Eye (tissue), 1 donor: ENCODE measurements around the gene ZFYVE28.
"Not testable (repeated sequence)": the region's sequence is repeated elsewhere in the genome, so short reads cannot be mapped to it uniquely, and the experiment has no call there.

Source experiments
- DNase-seq: peaks from one replicate; pipeline ENCODE4 v3.0.0-alpha.2; 2015

Gene ZFYVE28

DNA sequence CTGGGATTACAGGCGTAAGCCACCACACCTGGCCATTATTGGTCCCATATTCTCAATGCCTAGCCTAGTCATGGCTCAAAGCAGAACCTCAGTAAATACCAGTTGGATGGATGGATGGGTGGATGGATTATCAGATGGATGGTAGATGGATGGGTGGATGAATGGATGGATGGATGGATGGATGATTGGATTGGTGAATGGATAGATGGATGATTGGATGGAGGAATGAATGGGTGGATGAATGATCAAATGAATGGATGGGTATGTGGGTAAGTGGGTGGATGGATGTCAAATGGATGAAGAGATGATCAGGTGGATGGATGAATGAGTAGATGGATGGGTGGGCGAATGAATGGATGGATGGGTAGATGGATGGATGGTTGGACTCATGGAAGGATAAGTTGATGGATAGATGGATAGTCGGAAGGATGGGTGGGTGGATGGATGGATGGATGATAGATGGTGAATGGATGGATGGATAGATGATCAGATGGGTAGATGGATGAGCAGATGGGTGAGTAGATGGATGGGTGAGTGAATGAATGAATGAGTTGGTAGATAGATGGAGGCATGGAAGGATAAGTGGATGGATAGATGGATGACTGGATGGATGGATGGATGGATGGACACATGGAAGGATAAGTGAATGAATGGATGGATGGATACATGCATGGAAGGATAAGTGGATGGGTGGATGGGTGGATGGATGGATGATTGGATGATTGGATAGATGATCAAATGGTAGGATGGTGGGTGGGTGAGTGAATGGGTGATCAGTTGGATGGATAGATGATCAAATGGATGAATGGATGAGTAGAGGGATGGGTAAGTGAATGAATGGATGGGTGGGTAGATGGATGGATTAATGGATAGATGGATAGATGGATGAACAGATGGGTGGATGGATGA, 28.5 kb upstream of the ZFYVE28 start:
- no peak for DNase-seq

DNA sequence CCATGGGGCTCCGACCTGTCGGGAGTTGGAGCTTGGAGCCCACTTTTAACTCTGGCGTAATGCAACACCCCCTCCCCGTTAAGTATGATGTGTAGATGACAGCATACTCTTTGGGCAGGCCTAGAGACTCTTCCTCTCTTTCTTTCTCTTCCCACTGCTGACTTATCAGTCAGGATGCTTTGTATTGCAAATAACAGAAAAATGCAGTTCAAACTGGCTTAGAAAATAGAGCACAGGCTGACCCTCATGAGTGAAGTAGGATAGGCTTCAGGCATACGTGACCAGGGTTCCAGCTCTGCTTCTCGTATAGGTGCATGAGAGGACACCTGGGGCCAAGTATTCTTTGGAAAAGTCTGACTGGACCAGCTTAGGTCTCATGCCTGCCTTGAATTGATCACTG, 27.1 kb upstream of the ZFYVE28 start:
- DNase-seq, result no peak

GRCh38 chr4:2445130-2445529, 26.7 kb upstream of the ZFYVE28 start:
- DNase-seq, result no peak

GRCh38 chr4:2443956-2444740, 25.7 kb upstream of the ZFYVE28 start:
- no peak for DNase-seq

- no peak for DNase-seq
These were observed 24.8 kb upstream of the ZFYVE28 start for GRCh38 chr4:2443061-2443730.

GRCh38 chr4:2442175-2442993, 23.9 kb upstream of the ZFYVE28 start:
- no peak for DNase-seq

- peak; percentile 37 for DNase-seq
These were observed 23.1 kb upstream of the ZFYVE28 start for GRCh38 chr4:2441393-2442174.

DNA sequence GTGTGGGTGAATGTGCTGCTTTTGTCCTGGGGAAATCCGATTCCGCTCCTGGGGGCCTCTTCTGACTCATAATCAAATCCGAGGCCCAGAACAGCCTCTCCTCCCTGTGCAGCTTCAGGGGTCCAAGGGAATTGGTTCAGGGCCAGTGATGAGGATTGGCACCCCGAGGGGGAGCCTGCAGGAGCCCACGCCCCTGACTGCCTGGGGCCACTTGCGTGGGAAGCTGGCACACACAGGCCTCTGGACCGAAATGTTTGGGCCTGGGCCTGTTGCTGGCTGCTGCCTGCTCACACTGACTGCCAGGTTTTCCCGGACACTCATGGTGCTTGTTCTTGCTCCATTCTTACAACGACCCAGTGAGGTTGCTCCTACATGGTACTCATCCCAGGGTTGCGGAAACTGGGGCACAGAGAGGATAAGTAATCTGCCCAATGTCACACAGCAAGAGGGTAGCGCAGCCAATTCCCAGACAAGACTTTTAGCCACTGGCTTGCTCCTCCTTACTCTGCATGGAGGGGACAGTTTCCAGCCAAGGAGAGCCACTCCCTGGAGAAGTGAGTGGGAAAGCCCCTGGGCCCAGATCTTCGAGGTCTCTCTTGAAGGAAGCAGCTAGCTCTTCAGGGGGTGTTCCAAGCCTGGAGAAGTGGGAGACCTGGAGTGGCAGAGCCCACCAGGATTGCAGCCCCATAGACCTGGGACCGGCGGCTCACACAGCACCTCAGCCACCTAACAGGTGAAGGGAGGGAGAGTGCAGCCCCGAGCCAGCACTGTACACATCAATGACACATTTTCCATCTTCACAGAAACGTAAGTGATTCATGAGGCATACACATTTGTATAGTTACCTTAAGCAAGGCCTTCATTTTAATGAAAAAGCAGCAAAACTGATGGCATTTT, 20.6 kb upstream of the ZFYVE28 start:
- no peak for DNase-seq

DNA sequence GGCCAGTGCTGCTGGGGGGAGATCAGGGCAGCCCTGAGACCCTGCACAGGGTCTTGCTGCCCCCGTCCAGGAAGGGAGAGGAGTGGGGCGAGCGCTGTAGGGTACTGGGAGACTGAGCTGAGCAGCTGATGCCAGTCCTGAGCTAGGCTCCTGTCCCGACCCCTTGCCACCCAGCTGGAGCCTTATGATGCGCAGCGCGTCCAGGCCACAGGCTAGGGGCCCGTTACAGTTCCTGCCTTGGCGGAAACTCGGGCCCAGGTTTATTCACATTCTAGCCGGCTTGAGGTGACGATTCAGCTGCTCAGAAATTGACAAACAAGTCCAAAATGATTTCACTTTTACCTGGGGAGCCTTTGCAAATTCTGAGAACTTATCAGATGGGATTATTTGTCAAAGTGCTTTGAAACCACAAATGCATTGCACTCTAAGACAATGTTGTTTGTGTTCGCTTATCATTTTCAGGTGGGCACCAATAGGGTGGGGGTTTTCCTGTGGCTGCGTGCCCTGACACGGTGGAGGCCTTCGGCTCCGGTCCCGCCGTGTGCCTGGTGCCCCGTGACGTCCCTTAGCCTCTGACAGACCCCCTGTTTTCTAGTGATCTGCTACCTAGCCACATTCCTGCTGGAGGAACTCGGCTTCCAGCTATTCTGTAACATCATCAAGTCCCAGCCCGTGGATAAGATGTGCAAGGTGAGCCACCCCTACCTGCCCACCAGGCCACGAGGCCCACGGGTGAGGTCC, 19.2 kb upstream of the ZFYVE28 start:
- DNase-seq, result no peak

DNA sequence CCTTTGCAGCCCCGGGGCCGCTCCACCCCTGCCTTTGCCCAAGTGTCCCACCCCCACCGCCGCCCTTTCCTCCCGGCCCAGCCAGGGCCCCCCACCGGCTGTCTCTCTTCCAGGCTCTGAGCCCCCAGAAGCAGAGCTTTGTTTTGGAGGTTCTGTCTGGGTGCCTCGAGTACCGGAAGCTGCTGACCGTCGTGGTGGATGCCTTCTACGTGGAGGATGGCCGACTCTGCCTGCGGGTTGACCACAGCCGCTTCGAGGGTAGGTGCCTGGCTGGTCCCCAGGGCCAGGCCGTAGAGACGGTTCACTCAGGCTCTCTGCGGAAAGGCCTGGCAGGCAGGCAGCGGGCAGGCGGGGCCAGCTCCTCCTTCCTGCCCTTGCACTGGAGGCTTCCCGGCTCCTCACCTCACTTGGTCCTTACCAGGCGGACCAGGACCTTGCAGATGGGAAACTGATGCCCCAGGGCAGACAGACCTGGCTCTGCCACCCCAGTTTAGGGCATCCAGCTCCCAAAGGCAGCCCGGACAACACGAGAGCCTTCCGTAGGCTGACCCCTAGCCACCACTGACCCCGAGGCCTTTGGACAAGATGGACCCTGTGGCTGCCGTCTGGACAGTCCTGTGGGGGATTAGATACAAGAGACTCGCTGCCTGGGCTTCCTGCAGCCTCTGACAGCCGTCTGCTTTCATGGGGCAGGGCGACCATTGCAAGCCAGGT, 18.5 kb upstream of the ZFYVE28 start:
- no peak for DNase-seq

DNA sequence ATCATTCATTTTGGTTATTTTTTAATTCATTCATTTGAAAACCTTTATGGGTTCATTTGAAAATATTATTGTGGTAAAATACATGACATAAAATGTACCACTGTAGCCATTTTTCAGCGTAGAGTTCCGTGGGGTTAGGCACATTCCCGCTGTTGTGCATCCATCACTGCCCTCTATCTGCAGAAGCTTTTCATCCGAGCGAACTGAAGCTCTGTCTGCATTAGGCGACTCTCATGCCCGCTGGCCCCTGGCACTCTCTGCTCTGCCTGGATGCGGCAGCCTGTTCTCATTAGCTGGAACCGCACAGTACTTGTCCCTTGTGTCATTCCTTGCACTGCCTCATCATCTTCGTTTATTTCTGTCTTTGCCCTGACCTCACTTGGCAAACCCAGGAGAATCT, 17.9 kb upstream of the ZFYVE28 start:
- peak; percentile 38 for DNase-seq

DNA sequence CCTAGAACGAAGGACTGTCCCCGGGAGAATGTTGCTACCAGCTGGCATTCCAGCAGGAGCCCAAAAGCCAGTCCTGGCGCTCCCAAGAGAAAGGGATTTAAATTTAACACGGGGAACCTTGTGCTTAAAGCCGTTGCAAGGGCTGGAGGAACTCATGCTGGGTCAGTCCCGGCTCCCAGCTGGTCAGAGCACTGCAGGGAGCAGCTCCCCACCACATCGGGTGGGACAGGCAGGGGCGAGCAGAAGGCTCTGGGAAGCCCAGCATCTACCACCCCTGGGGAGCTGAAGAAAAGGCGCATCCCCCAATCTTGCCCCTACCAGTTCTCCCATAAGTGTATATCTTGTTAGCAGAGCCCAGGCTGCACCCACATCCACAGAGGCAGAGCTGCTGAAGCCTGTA, 16.0 kb upstream of the ZFYVE28 start:
- no peak for DNase-seq

GRCh38 chr4:2433609-2434350, 15.3 kb upstream of the ZFYVE28 start:
- no peak for DNase-seq

GRCh38 chr4:2432991-2433530, 14.6 kb upstream of the ZFYVE28 start:
- no peak for DNase-seq

- no peak for DNase-seq
These were observed 13.6 kb upstream of the ZFYVE28 start for GRCh38 chr4:2432004-2432403.

- DNase-seq, result not testable (repeated sequence)
These were observed 11.7 kb upstream of the ZFYVE28 start for GRCh38 chr4:2429945-2430757.

GRCh38 chr4:2428496-2429213, 10.2 kb upstream of the ZFYVE28 start:
- no peak for DNase-seq
